NCI-H2081 (cell line): ENCODE results near the gene OTUD7B.
A peak's percentile ranks its signal among the peaks of the same experiment; 100 is the strongest.

ENCODE experiments used
- DNase-seq, 2 experiments: peaks; one replicate each; lab custom pipeline; 2025; lab: John Stamatoyannopoulos, UW

OTUD7B gene

DNA sequence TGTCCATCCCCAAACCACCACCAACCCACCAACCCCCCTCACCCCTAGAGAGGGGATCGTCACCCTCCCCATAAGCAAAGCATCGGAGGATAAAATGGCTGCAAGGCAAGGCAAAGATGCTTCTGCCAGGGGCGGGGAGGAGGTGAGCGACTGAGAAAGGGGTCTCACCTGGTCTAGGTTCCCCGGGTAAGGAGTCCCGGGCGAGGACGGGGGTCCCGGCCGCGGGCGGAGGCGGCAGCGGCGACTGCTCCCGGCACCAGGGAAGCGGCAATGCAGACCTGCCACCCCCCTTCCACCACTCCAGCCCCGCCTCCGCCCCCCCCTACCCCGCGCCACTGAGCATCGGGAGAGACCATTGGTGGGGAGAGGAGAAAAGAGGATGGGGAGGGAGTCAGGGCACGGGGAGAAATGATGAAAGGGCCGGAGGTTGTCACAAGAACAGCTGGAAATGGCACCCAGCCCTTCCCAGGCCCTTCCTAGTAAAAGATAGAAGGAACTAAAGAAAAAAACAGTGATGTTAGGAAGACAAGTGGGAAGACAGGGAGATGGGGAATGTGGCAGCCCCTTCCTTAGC is 92.9 kb downstream of the OTUD7B start, which contains the start of gene SV2A:
Gene SV2A, minus strand, starts transcription at position 274 of the 574 bp plus-strand sequence. CDS start 4,004 bp downstream, outside the sequence.
- DNase-seq, result peak; percentile 87 to 88

DNA sequence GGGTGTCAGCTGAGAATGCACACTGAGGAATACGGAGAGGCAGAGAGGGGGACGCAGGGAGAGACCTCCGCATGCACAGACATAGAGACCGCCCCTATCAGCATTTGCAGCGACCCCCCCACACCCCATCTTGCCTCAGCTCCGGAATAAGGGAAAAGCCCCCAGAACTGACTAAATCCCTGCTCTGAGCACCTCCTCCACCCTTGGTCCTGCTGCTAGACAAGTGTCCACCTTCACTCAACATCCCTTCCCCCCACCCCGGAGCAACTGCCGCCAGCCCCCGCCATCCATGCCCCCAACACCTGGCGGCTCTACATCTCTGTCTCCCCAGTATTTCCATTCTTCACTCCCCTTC is 93.7 kb downstream of the OTUD7B start:
- DNase-seq, result no peak

DNA sequence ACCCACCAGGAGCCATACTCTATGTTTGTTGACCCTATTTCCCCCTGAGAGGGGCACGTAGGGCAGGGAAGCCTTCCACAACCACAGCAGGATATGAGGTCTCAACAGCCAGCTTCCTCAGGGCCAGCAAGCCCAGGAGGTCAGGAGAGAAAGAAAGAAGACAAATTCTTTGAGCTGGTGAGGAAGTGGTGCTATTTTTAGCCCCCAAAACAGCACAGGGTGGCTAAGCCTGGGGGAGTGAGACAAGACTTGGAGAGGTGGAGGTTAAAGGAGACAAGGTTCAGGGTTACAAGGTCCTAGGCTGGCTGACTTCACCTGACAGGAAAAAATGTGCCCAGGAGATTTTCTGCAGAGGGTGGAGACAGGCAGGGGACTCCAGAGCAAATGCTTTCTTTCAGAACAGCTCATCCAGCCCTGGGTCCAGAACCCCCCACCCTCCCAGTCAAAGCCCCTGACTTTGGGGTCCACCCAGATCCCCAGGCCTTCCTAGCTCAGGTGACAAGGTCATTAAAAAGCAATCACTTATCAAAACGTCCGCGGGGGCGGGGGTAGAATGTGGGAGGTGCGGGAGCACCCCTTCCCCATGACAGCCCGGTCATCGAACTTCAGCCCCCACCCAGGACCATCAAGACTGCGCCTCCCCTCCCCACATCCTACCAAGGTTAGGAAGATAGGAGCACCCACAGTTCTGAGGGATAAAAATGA is 94.2 kb downstream of the OTUD7B start:
- DNase-seq, result no peak

DNA sequence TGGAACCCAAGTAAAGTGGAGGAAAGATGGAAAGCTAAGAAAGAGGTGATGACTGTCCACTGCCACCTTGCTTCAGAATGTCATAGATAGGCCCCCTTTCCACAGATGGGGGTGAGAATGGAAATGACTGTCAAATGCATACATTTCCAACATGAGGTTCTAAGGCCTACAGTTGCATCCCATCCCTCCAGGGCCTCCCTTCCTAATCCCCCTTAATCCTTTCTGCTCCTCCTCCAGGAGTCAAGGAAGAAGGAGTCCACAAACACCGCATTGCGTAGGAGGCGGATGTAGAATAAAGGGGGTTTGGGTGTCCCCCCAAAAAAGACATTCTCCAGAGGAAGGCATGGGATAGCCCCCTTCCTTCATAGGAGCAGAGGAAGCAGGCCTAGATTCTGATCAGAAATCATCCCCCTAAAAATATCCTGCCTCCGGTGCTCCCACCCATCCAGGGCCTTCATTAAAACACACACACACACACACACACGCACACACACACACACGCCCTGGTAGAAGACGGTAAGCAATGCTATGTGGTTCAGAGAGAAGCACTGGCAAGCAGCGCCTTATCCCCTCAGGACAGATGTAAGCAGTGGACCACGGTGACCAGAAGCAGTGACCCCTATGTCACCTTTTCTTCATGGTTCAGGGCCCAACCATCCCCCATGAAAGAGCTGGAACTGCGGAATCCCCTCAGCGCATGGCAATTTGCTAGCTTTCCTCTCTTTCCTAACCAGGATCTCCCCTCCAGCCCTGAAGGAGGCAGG is 94.9 kb downstream of the OTUD7B start:
- DNase-seq, result no peak

DNA sequence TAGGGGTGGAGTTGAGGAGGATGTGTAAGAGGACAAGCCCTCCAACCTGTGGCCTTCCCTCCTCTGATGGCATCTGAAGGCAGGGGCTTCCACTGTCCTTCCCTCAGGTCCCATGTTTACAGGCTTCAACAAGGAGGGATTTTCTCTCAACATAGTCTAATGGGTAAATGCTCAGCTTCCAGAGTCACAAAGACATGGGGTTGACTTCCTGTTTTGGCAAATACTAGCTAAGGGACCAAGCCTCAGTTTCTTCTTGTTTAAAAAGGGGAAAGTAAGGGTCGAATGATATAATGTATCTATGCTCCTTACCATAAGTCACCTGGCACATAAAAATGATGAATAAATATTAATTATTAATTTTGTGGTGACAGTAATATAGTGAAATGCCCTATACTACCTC is 96.0 kb downstream of the OTUD7B start:
- no peak for DNase-seq

DNA sequence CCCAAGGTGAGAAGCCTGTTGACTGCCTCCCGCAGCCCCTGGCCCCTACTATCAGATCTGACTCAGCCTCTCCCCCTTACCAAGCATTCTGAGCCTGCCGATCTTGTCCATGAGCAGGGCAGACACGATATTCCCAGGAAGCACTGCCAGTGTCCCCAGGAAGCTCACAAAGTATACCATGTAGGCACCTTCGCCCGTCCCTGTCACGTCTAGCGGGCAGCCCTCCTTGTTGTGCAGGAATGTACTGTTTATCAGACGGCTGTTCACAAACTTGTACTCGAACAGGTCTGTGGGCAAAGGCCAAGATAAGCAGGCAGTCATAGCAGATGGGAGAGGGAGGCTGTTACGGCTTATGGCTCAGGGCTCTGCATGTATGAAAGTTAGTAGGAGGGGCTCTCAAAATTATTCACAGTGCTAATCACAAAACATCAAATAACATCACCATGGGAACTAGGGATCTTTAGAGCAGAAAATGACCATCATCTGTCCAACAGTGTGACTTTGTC is 103.9 kb downstream of the OTUD7B start:
- no peak for DNase-seq

DNA sequence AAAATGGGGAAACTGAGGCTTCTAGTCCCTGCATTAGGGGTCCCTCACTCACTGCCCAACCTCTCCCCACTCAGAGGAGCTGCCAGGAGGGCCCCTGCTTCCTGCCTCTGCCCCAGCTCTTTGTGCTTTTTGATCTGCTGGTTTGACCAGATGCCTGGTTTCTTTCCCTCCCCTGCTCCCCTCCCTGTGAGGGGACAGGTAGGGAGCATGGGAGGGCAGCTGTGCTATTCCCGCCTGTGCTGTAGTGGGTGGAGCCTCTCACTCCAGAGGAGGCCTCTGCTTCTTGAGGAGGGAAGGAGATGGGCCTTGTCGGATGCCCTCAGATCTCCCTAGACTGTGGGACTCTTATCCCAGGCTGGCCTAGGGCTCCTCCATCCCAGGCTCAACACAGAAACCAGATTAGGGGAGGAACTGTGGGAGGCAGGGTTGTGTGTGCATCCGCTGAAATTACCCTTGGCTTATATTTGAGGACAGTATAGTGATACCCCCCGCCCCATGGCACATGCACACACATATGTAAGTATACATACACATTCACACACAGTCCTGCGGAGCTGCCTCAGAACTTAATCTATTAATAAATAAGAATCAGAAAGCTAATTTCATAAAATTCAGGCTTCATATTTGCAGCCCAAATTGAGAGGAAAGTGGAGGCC is 106.6 kb downstream of the OTUD7B start:
- DNase-seq, result no peak

DNA sequence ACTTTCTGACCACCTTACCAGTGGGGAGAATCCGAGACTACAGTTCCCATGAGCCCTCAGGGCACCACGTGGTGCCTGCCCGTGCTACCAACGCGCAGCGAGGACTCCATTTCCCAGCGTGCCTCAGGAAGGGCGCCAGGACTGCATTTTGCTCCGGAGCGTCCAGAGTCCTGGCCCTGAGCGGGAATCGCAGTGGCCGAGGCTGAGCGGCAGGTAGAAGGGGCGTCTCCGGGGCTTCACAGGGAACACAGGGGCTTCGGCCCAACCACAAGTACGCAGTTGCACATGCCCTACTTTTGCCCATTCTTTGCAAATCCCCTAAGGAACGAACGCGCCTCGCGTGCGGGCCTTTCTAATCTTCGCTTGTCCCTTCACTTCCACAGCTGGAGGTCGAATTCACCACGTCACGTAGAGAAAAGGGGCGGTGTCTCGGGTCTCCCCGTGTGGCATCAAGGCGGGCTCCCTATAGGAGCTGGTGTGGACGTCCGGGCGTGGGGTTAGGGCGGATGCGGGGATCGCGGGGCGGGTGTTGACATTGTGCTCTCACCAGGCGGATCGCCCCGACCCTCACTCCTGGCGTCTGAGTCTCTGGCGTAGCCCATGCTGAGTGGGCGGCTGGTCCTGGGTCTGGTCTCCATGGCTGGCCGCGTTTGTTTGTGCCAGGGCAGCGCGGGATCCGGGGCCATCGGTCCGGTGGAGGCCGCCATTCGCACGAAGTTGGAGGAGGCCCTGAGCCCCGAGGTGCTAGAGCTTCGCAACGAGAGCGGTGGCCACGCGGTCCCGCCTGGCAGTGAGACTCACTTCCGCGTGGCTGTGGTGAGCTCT is 110.9 kb downstream of the OTUD7B start, which contains the start of gene BOLA1:
Gene BOLA1, plus strand, starts transcription at position 109 of the 825 bp plus-strand sequence. Its CDS starts 492 bp downstream, at position 601.
- peak; percentile 94 to 98 for DNase-seq

DNA sequence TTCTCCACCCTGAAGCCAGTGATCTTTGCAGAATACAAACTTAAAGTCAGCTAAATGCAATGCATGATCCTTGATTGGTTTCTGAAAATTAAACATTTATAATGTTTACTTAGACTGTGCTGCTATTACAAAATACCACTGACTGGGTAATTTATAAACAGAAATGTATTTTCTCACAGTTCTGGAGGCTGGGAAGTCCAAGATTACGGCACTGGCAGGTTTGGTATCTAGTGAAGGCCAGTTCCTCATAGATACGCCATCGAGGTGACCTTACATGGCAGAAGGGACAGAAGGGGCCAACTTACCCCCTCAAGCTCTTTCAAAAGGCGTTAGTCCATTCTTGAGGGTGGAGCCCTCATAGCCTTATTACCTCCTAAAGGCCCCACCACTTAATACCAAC is 114.0 kb downstream of the OTUD7B start:
- no peak for DNase-seq

DNA sequence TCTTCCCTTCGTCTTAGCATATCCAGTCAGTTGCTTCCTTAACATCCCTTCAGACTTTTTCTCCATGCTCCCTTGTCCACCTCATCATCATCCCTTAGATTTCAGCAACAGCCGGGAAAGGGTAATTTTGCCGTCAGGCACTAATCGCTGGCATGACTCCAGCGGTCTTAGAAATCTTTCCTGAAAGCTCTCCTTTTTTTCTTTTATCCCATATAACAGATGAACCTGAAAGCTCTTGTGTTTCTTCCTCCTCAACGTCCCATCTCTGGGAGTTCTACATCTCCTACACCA is 121.6 kb downstream of the OTUD7B start:
- DNase-seq, result no peak

DNA sequence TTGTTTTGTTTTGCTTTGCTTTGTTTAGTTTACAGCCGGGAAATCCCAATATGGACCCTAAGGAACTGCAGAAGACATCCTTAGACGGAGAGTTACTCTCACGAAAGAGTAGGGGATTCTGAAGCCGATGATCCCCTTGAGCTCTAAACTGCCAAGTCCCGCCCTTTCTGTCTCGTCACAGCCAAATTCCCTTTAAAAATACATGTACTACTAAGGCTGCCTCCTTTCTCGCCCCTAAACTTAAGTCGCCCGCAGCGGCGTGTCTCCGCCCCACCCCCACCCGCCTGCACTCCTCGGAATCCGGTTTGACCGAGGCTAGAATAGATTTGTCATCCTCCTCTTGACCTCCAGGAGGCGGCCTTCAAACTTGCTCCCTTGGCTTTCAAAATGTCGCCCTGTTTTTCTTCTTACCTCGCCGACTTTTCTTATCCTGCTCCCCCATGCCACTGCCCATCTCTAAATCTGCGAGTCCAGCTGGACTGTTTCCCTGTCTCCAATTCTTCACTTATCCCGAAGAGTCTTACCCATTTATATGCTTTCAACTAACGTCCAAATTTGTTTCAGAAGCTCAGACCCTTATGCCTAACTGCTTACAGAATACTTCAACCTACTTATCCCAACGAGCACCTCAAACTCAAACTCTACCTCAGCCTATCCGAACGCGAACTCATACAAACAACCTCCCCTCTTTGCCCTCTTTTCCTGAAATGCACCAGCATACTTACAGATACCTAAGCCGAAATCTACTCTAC is 122.1 kb downstream of the OTUD7B start:
- DNase-seq, result peak; percentile 74 to 86
